ENCODE data around the gene EXOC2.

Gene EXOC2

DNA sequence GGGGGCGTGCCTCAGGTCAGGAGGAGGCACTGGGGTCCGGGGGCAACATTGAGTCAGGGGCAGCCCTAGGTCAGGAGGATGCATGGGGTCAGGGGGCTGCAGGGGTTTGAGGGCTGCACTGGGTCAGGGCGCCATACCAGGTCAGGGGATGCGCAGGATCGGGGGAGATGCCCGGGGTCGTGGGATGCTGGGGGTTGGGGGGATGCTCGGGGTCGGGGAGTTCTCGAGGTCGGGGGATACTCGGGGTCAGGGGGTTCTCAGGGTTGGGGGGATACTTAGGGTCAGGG lies 727 bp upstream of the EXOC2 start:
- no peak for ATAC-seq
- TF ChIP-seq ZFP30 (CRISPR knock-in tag; IDR thresholded peaks at IDR 0.05) (no peak), TOX (CRISPR knock-in tag; IDR thresholded peaks at IDR 0.05; ENCODE audit: borderline replicate concordance) (no peak), ZFP3 (CRISPR knock-in tag; IDR thresholded peaks at IDR 0.05) (no peak), ZC3H10 (CRISPR knock-in tag; IDR thresholded peaks at IDR 0.05) (no peak), CREB5 (CRISPR knock-in tag; IDR thresholded peaks at IDR 0.05; ENCODE audit: low read depth) (no peak), CSDC2 (CRISPR knock-in tag; IDR thresholded peaks at IDR 0.05) (no peak), ZNF70 (CRISPR knock-in tag; IDR thresholded peaks at IDR 0.05) (no peak)
- TF ChIP-seq, protein P1, sequence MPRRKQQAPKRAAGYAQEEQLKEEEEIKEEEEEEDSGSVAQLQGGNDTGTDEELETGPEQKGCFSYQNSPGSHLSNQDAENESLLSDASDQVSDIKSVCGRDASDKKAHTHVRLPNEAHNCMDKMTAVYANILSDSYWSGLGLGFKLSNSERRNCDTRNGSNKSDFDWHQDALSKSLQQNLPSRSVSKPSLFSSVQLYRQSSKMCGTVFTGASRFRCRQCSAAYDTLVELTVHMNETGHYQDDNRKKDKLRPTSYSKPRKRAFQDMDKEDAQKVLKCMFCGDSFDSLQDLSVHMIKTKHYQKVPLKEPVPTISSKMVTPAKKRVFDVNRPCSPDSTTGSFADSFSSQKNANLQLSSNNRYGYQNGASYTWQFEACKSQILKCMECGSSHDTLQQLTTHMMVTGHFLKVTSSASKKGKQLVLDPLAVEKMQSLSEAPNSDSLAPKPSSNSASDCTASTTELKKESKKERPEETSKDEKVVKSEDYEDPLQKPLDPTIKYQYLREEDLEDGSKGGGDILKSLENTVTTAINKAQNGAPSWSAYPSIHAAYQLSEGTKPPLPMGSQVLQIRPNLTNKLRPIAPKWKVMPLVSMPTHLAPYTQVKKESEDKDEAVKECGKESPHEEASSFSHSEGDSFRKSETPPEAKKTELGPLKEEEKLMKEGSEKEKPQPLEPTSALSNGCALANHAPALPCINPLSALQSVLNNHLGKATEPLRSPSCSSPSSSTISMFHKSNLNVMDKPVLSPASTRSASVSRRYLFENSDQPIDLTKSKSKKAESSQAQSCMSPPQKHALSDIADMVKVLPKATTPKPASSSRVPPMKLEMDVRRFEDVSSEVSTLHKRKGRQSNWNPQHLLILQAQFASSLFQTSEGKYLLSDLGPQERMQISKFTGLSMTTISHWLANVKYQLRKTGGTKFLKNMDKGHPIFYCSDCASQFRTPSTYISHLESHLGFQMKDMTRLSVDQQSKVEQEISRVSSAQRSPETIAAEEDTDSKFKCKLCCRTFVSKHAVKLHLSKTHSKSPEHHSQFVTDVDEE (CRISPR knock-in tag; IDR thresholded peaks at IDR 0.05), result no peak

DNA sequence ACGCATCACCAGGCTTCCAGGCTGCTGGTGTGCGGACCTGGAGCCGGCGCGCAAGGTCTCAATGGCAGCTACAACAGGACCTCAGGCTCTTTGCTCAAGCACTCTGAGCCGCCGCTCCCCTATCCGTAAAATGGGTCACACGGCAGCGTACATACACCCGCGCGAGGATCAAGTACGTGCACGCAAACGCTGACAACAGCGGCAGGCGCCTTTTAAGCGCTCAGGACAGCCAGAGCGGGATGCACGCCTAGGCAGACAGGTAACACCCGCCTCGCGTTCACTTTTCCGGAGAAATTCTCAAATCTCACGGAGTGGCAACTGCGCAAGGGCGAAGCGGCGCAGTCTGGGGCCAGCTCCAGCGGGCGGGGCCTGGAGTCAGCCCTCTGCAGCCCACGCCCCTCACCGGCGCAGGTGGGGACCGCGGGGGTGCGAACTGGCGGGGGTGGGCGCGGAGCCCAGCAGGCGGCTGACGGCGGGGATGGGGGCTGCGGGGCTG lies 535 bp downstream of the EXOC2 start:
- no peak for TF ChIP-seq ZNF70 (CRISPR knock-in tag; IDR thresholded peaks at IDR 0.05)
- TF ChIP-seq ARNTL (CRISPR knock-in tag; IDR thresholded peaks at IDR 0.05; ENCODE audit: borderline replicate concordance, low read depth), result no peak
- no peak for TF ChIP-seq TOX (CRISPR knock-in tag; IDR thresholded peaks at IDR 0.05; ENCODE audit: borderline replicate concordance)
- no peak for TF ChIP-seq ZNF8 (CRISPR knock-in tag; IDR thresholded peaks at IDR 0.05)
- no peak for TF ChIP-seq ZFP30 (CRISPR knock-in tag; IDR thresholded peaks at IDR 0.05)
- no peak for TF ChIP-seq ISL1 (CRISPR knock-in tag; IDR thresholded peaks at IDR 0.05)
- peak; percentile 63 for TF ChIP-seq ZFP3 (CRISPR knock-in tag; IDR thresholded peaks at IDR 0.05)
- peak; percentile 86 for ATAC-seq

GRCh38 chr6:689223-689622 lies 3.7 kb downstream of the EXOC2 start:
- ATAC-seq, result no peak
- no peak for TF ChIP-seq ZC3H10 (CRISPR knock-in tag; IDR thresholded peaks at IDR 0.05)
- no peak for TF ChIP-seq ZFP30 (CRISPR knock-in tag; IDR thresholded peaks at IDR 0.05)
- TF ChIP-seq, protein P2, sequence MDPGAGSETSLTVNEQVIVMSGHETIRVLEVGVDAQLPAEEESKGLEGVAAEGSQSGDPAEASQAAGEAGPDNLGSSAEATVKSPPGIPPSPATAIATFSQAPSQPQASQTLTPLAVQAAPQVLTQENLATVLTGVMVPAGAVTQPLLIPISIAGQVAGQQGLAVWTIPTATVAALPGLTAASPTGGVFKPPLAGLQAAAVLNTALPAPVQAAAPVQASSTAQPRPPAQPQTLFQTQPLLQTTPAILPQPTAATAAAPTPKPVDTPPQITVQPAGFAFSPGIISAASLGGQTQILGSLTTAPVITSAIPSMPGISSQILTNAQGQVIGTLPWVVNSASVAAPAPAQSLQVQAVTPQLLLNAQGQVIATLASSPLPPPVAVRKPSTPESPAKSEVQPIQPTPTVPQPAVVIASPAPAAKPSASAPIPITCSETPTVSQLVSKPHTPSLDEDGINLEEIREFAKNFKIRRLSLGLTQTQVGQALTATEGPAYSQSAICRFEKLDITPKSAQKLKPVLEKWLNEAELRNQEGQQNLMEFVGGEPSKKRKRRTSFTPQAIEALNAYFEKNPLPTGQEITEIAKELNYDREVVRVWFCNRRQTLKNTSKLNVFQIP (CRISPR knock-in tag; IDR thresholded peaks at IDR 0.05; ENCODE audit: borderline replicate concordance, low read depth), result no peak
- no peak for TF ChIP-seq ZNF70 (CRISPR knock-in tag; IDR thresholded peaks at IDR 0.05)
- TF ChIP-seq TCF4 (CRISPR knock-in tag; IDR thresholded peaks at IDR 0.05; ENCODE audit: borderline replicate concordance), result no peak
- TF ChIP-seq ESRRG (CRISPR knock-in tag; IDR thresholded peaks at IDR 0.05), result no peak

DNA sequence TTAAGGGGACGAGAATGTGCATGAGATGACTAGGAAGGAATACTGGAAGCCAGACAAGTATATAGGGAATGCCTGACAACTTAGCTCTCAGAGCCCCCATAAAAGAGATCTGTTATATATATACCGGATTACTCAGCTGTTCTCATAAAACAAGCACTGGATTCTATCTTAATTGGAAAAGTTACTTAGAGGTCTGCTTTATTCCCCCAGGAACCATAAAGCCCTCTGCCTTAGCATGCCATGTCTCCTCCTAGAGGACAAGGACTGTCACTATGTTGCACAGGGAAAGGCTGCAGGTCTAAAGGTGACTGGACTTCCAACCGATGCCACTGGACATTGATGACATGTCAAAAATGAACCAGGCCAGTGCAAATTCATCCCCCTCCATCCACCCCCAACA lies 6.4 kb downstream of the EXOC2 start:
- no peak for ATAC-seq
- TF ChIP-seq ZNF8 (CRISPR knock-in tag; IDR thresholded peaks at IDR 0.05) (no peak), BACH2 (CRISPR knock-in tag; IDR thresholded peaks at IDR 0.05; ENCODE audit: borderline replicate concordance) (no peak), ISL1 (CRISPR knock-in tag; IDR thresholded peaks at IDR 0.05) (no peak), CSDC2 (CRISPR knock-in tag; IDR thresholded peaks at IDR 0.05) (no peak), RARB (CRISPR knock-in tag; IDR thresholded peaks at IDR 0.05) (no peak), ZC3H10 (CRISPR knock-in tag; IDR thresholded peaks at IDR 0.05) (no peak), ESRRG (CRISPR knock-in tag; IDR thresholded peaks at IDR 0.05) (no peak), ZFP30 (CRISPR knock-in tag; IDR thresholded peaks at IDR 0.05) (no peak), PPARA (CRISPR knock-in tag; IDR thresholded peaks at IDR 0.05; ENCODE audit: borderline replicate concordance) (no peak)
- TF ChIP-seq, protein P3, sequence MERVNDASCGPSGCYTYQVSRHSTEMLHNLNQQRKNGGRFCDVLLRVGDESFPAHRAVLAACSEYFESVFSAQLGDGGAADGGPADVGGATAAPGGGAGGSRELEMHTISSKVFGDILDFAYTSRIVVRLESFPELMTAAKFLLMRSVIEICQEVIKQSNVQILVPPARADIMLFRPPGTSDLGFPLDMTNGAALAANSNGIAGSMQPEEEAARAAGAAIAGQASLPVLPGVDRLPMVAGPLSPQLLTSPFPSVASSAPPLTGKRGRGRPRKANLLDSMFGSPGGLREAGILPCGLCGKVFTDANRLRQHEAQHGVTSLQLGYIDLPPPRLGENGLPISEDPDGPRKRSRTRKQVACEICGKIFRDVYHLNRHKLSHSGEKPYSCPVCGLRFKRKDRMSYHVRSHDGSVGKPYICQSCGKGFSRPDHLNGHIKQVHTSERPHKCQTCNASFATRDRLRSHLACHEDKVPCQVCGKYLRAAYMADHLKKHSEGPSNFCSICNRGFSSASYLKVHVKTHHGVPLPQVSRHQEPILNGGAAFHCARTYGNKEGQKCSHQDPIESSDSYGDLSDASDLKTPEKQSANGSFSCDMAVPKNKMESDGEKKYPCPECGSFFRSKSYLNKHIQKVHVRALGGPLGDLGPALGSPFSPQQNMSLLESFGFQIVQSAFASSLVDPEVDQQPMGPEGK (CRISPR knock-in tag; IDR thresholded peaks at IDR 0.05; ENCODE audit: borderline replicate concordance), result no peak
- TF ChIP-seq, protein P2 (CRISPR knock-in tag; IDR thresholded peaks at IDR 0.05; ENCODE audit: borderline replicate concordance, low read depth), result no peak
- TF ChIP-seq, protein P1 (CRISPR knock-in tag; IDR thresholded peaks at IDR 0.05), result no peak

Measured in SK-N-SH treated with all-trans-retinoic acid at 6 μM for 48 hours (cell line).